GM19043 (cell line): ENCODE results near the gene BABAM1.

Experiments used
- ATAC-seq: cut with Tn5 transposase; IDR thresholded peaks from one replicate; pipeline ENCODE4 v1.9.1; 2021; ENCODE audit warnings: low read depth; ENCODE audit not compliant: unreplicated experiment

The BABAM1 gene

GRCh38 chr19:17243211-17243829 is 23.9 kb upstream of the BABAM1 start:
- no peak for ATAC-seq

- no peak for ATAC-seq
Measured at GRCh38 chr19:17243830-17244617, 23.2 kb upstream of the BABAM1 start.

- no peak for ATAC-seq
Measured at GRCh38 chr19:17244618-17245534, 22.4 kb upstream of the BABAM1 start.

GRCh38 chr19:17245535-17245984 is 21.7 kb upstream of the BABAM1 start, which contains the start of gene NR2F6:
Gene NR2F6 (minus strand): TSS chr19:17245919. CDS start chr19:17245220, 699 bp downstream.
- ATAC-seq: no peak

DNA sequence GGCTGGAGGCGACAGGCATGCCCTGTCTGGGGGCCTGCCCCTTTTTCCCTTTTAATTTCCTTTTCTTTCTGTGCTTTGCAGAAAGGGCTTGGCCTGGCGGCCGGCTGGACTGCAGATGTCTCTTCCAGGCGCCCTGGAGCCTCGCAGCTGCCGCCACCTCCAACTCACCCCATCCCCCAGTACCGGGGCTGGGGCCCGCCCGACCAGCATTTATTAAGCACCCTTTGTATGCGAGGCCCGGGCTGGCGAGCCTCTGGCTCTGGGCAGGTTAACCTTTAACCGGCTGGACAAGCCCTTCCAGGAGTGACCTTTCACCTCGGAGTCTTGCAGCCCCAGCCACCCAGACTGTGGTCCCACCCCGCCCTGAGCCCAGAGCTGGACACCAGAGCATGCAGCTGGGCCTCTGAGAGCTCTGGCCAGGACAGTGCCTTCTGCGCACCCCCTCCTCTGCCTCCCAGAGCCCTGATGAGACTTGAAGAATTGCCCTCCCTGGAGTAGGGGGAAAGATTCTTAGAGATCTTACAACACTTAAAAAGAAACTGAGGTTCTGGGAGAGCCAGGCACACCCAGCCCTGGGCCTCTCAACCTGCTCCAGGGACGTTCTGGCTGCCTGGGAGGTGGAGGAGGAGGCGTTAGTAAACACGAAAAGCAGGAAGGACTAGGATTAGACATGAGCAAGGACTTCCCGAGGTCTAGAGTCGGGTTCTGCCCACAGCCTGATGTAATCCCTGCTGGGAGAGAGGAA is 20.4 kb upstream of the BABAM1 start:
- no peak for ATAC-seq

- ATAC-seq: no peak
Measured at GRCh38 chr19:17248011-17248776, 19.0 kb upstream of the BABAM1 start.

- ATAC-seq: no peak
Measured at GRCh38 chr19:17249887-17250548, 17.2 kb upstream of the BABAM1 start.

DNA sequence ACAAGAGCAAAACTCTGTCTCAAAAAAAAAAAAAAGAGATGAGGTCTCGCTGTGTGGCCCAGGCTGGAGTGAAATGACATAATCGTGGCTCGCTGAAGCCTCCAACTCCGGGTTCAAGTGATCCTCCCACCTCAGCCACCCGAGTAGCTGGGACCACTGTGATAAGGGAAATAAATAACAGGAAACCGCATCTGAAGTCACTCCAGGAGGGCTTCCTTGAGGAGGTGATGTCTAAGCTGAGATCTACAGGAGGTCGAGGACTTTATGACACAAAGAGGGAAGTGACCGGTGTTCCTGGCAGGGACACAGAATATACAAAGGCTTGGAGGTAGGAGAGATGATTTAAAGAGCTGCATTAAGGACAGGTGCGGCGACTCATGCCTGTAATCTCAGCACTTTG is 12.6 kb upstream of the BABAM1 start:
- no peak for ATAC-seq

- ATAC-seq: no peak
Measured at GRCh38 chr19:17255150-17255621, 12.1 kb upstream of the BABAM1 start.

GRCh38 chr19:17256130-17256529 is 11.1 kb upstream of the BABAM1 start:
- no peak for ATAC-seq

DNA sequence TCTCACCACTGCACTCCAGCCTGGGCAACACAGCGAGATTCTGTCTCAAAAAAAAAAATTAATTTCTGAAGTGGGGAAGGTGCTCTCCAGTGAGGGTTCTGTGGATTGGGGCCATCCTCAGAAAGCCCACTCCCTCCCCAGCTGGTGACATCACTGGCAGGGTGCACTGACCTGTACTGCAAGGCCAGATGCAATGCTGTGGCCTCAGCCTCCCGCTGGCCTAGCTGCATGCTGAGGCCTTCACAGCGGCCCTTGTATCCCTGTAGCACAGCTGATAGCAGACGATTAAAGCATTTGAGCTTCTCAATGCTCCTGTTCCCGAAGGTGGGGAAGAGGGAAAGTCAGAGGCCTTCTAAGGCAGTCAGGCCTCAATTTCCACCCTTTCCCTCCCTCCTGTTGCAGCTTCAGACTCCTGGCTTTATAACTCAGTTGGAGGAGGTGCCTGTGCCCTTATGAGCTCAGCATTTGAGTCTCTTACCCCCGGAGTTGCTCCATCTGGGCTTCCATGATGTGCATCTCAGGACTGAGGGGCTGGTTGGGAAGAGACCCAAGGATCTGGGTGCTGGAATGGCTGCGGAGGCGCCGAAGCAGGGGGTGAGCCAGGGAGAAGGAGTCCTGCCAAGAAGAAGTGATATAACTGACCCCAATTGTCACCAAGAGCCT is 8.0 kb upstream of the BABAM1 start:
- no peak for ATAC-seq

DNA sequence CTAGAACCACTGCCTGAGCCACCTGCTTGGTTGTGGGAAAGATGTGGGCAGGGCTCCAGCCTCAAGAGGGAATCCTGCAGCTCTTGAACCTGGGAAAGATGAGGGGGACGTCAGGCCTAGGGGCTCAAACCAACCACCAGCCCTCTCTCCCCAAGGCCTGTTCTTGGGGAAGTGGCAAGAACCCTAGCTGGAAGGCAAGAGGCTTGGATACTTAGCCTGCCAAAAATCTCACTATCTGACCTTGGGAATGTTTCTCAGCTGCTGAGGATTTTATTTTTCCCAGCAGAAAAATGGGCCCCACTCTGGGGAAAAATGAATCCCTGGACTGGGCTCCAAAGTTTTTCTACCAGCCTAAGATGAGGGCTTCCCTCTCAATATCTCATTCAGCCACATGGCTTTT is 7.3 kb upstream of the BABAM1 start:
- ATAC-seq: no peak

DNA sequence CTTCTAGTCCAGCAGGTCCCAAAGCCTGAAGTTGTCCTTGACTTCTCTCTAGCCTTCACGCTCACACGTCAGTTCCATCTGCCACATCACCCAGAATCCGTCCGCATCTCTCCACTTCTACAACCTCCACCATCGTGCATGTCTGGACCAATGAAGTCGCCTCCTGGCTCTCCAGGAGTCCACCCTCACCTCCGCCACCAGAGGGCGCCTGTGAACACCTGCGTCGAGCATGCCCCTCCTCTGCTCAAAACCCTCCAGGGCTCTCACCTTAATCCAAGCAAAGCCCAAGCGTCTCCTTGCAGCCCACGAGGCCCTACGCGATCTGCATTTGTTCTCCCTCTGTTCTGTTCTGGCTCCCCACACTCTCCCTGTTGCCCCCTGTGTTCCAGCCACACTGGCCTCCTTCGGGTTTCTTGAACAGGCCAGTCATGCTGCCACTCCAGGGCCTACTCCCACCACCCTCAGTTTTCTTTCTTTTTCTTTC is 6.4 kb upstream of the BABAM1 start:
- ATAC-seq: no peak

DNA sequence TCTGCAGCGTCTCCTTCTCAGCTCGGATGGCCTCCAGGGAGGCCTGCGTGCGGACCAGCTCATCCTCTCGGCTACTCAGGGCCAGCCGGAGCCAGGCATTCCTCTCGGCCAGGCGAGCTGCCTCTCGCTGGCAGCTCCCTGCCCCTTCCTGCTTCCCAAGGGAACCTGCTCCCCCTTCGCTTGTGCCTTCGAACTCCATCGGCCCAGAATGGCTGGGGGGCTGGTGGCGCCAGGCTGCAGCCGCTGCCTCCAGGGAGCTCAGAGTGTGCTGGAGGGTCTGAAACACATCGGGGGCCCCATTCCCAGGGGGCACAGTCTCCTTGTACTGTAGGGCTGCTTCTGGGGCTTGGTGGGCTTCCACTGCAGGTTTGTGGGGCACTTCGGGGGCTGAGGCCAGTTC is 4.7 kb upstream of the BABAM1 start:
- ATAC-seq: no peak

- ATAC-seq: no peak
Measured at GRCh38 chr19:17263712-17264640, 3.3 kb upstream of the BABAM1 start.

GRCh38 chr19:17264641-17264979 is 2.6 kb upstream of the BABAM1 start, which contains the start of gene USHBP1:
Gene USHBP1 (minus strand): TSS chr19:17264745. CDS start chr19:17264299, 446 bp downstream.
- ATAC-seq: no peak

DNA sequence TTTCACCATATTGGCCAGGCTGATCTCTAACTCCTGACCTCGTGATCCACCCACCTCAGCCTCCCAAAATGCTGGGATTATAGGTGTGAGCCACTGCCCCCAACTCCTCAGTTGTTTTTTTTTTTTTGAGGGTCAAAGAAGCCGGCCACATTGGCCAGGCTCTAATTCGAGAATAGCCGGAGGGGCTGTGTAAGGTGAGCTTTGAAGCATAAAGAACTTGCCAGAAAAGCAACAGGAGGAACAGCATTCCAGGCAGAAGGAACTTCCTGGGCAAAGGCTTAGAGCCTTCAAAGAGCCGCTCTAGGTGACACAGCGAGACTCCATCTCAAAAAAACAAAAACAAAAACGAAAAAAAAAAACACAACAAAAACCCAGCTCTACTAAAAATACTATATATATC is 1.2 kb upstream of the BABAM1 start:
- ATAC-seq: no peak
